ENCODE results near the gene TXLNG. TPM values are rescaled to one million over a fixed set of nuclear protein-coding genes. Genes with fewer than 3 reads are reported as not detected.

TXLNG gene
- total and polyA plus RNA-seq, 2 of the 13 experiments (the other 11 are each of a cell fraction or from before 2014, with no cell fraction given): 13.1 to 15.5 TPM

- Histone ChIP-seq H3K27me3 (ENCODE audit: control insufficient read depth in 1 of 2, insufficient read depth in 2 of 2, low read length in 2 of 2) (no peaks in the 10 kb centered on the region), H3K79me2 (ENCODE audit: insufficient read depth, low read length) (no peaks in the 10 kb centered on the region), H3K9me3 (ENCODE audit: low read length) (no peaks in the 10 kb centered on the region), H2AFZ (ENCODE audit: low read length) (no peak overlapping the region), H3K4me3 (replicated peaks in 1 of 3; ENCODE audit: insufficient read depth in 1 of 3, low read depth in 2 of 3, low read length in 3 of 3) (no peak overlapping the region), H3K4me2 (ENCODE audit: low read depth, low read length) (no peak overlapping the region), H3K9ac (ENCODE audit: insufficient read depth, low read depth, low read length) (no peak overlapping the region), H4K20me1 (ENCODE audit: insufficient read depth, low read length) (no peaks in the 10 kb centered on the region), H3K36me3 (replicated peaks in 1 of 2; ENCODE audit: control insufficient read depth in 1 of 2, insufficient read depth in 2 of 2, low read length in 2 of 2) (peaks cover 3 to 42% of the 10 kb centered on the region in 2 experiments; a peak in 4 of 5 replicates), H3K4me1 (ENCODE audit: insufficient read depth, low read length) (no peaks in the 10 kb centered on the region), H3K27ac (ENCODE audit: extremely low read length, insufficient read depth, low read length) (no peak overlapping the region)
- TF ChIP-seq JUN (CRISPR knock-in tag; IDR thresholded peaks at IDR 0.05): no peak
- TF ChIP-seq BCLAF1 (IDR thresholded peaks at IDR 0.05): no peak
- no peak for TF ChIP-seq BRD4 (CRISPR knock-in tag; IDR thresholded peaks at IDR 0.05)
- TF ChIP-seq ZNF546 (CRISPR knock-in tag; conservative IDR thresholded peaks at IDR 0.05): no peak
- no peak for TF ChIP-seq ZNF225 (CRISPR knock-in tag; IDR thresholded peaks at IDR 0.05)
- TF ChIP-seq SMAD1 (CRISPR knock-in tag; IDR thresholded peaks at IDR 0.05; ENCODE audit: borderline replicate concordance, low read depth): no peak
- peak; percentile 36 for TF ChIP-seq RBM22 (optimal IDR thresholded peaks at IDR 0.05; ENCODE audit: low read length)
- TF ChIP-seq ZNF235 (CRISPR knock-in tag; IDR thresholded peaks at IDR 0.05; ENCODE audit: borderline replicate concordance): no peak
- TF ChIP-seq ZBTB10 (CRISPR knock-in tag; IDR thresholded peaks at IDR 0.05; ENCODE audit: borderline replicate concordance): no peak
- ATAC-seq (no peak), DNase-seq (ENCODE audit: low spot score) (no peak), FAIRE-seq (no peak)
- POLR2A ChIA-PET: no interaction called here
- no TSS peak for BruUV-seq (replicated peaks)
- 88% methylated on average over 8 of the region's 11 CpGs for WGBS (ENCODE audit: low lambda C conversion rate)
- intact Hi-C loops (cut with micrococcal nuclease; ENCODE audit: unreplicated experiment): no loop called here
- in situ Hi-C loops (cut with HindIII; ENCODE audit: extremely low pct_ligation_motif_present, low pct_unique_long_range_greater_than_20kb): no loop called here
- CTCF ChIA-PET (ENCODE audit: low intra/inter-chr PET ratio, low total read pairs): no interaction called here
Observed at GRCh38 chrX:16838202-16839066, 52.2 kb downstream of the TXLNG start.
